Measurements from ENCODE around the gene USP7. TPM values are rescaled to one million over a fixed set of nuclear protein-coding genes. Genes with fewer than 3 reads are reported as not detected.

USP7 gene
- polyA plus RNA-seq, 1 of the 3 experiments (the other 2 are of a cell fraction): 8.6 TPM

DNA sequence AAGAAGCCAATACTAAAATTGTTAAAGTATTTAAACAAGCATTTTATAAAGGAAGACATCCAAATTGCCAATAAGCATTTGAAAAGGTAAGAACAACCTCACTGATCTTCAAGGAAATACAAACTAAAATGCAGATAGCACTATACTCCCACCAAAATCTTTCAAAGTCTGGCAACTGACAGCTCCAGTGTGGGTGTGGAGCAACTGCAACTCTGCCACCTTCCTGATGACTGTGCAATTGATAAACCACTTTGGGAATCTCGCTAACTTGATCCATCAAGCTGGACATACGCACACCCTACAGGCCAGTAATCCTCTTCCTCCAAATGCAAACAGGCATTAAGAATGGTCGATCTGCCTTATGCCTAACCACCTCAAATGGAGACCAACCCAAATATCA is 49.6 kb downstream of the USP7 start:
- Histone ChIP-seq H3K79me2 (ENCODE audit: insufficient read depth) (peaks cover 27% of the 10 kb centered on the region), H3K4me3 (ENCODE audit: low read depth in 2 of 2, low read length in 1 of 2) (no peak overlapping the region), H3K4me2 (no peak overlapping the region), H3K27ac (ENCODE audit: low read depth in 2 of 2, low read length in 1 of 2) (no peak overlapping the region), H3F3A (replicated peaks; ENCODE audit: insufficient read depth) (peaks cover 3% of the 10 kb centered on the region), H3K4me1 (ENCODE audit: control insufficient read depth in 1 of 2, insufficient read depth in 2 of 2, low read depth in 1 of 2, low read length in 1 of 2) (no peaks in the 10 kb centered on the region; a peak in 1 of 4 replicates), H3K36me3 (replicated peaks in 1 of 2; ENCODE audit: control insufficient read depth in 1 of 2, insufficient read depth in 2 of 2, low read length in 1 of 2) (peaks cover 62 to 70% of the 10 kb centered on the region in 2 experiments), H4K20me1 (ENCODE audit: insufficient read depth) (peaks cover 10% of the 10 kb centered on the region; the same call in 1 of the 2 replicates), H2AFZ (ENCODE audit: low read depth) (no peak overlapping the region), H3K27me3 (ENCODE audit: insufficient read depth) (no peaks in the 10 kb centered on the region), H3K9ac (no peak overlapping the region), H3K9me2 (no peaks in the 10 kb centered on the region), H3K9me3 (no peaks in the 10 kb centered on the region)
- POLR2A ChIA-PET: no interaction called here
- TF ChIP-seq RCOR1 (IDR thresholded peaks at IDR 0.05; ENCODE audit: low read length) (no peak), NRF1 (IDR thresholded peaks at IDR 0.05; ENCODE audit: low read depth, low read length) (no peak), MEF2A (IDR thresholded peaks at IDR 0.05; ENCODE audit: borderline replicate concordance, low read depth) (no peak), EZH2phosphoT487 (IDR thresholded peaks at IDR 0.05; ENCODE audit: borderline replicate concordance, low read depth) (no peak), RXRA (IDR thresholded peaks at IDR 0.05; ENCODE audit: borderline replicate concordance, low read depth) (no peak)
- TF ChIP-seq, protein P1, sequence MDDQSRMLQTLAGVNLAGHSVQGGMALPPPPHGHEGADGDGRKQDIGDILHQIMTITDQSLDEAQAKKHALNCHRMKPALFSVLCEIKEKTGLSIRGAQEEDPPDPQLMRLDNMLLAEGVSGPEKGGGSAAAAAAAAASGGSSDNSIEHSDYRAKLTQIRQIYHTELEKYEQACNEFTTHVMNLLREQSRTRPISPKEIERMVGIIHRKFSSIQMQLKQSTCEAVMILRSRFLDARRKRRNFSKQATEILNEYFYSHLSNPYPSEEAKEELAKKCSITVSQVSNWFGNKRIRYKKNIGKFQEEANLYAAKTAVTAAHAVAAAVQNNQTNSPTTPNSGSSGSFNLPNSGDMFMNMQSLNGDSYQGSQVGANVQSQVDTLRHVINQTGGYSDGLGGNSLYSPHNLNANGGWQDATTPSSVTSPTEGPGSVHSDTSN (IDR thresholded peaks at IDR 0.05): no peak
- 95% methylated on average over 3 of the region's 3 CpGs for WGBS (ENCODE audit: low lambda C conversion rate)
- DNase-seq: no peak
- CTCF ChIA-PET: interaction anchor here (0.7 to 1.7 kb wide), 6 partner anchors 20 to 262 kb away, joined by 3 to 7 read pairs (median 4); no protein-coding TSS in a partner anchor

DNA sequence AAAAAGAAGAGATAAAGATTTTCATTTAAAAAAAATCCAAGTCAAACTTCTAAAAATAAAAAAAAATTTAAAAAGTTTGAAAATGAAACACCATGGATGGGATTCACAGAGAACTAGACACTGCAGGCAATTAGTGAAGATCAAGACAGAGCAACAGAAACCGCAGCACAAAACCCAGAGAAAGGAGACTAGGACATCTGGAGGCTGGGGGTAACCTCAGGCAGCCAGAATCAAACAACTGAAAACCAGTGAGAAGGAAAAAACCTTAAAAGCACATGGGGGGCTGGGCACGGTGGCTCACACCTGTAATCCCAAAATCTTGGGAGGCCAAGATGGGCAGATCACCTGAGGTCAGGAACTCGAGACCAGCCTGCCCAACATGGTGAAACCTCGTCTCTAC is 50.9 kb downstream of the USP7 start:
- peaks cover 5% of the 10 kb centered on the region; the same call in 1 of the 2 replicates for H4K20me1 ChIP-seq (ENCODE audit: insufficient read depth)
- no peaks in the 10 kb centered on the region for H3K27me3 ChIP-seq (ENCODE audit: insufficient read depth)
- 94% methylated on average over 4 of the region's 4 CpGs for WGBS (ENCODE audit: low lambda C conversion rate)
- no peak for TF ChIP-seq TAF1 (IDR thresholded peaks at IDR 0.05; ENCODE audit: borderline replicate concordance, low read depth, low read length)
- no peak for TF ChIP-seq TEAD4 (IDR thresholded peaks at IDR 0.05; ENCODE audit: borderline replicate concordance, insufficient read depth)
- no peak for TF ChIP-seq NFIC (IDR thresholded peaks at IDR 0.05; ENCODE audit: borderline replicate concordance)
- TF ChIP-seq, protein P2, sequence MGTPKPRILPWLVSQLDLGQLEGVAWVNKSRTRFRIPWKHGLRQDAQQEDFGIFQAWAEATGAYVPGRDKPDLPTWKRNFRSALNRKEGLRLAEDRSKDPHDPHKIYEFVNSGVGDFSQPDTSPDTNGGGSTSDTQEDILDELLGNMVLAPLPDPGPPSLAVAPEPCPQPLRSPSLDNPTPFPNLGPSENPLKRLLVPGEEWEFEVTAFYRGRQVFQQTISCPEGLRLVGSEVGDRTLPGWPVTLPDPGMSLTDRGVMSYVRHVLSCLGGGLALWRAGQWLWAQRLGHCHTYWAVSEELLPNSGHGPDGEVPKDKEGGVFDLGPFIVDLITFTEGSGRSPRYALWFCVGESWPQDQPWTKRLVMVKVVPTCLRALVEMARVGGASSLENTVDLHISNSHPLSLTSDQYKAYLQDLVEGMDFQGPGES (IDR thresholded peaks at IDR 0.05; ENCODE audit: low read depth, low read length): no peak
- TF ChIP-seq RCOR1 (IDR thresholded peaks at IDR 0.05; ENCODE audit: low read length): no peak
- no peak for TF ChIP-seq MEF2A (IDR thresholded peaks at IDR 0.05; ENCODE audit: borderline replicate concordance, low read depth)
- no peak overlapping the region for H3K4me3 ChIP-seq (ENCODE audit: low read depth in 2 of 2, low read length in 1 of 2)
- no peaks in the 10 kb centered on the region for H3K9me2 ChIP-seq
- H3K27ac ChIP-seq (ENCODE audit: low read depth in 2 of 2, low read length in 1 of 2): no peak overlapping the region
- no peaks in the 10 kb centered on the region; a peak in 1 of 4 replicates for H3K4me1 ChIP-seq (ENCODE audit: control insufficient read depth in 1 of 2, insufficient read depth in 2 of 2, low read depth in 1 of 2, low read length in 1 of 2)
- H2AFZ ChIP-seq (ENCODE audit: low read depth): no peak overlapping the region
- no peak for DNase-seq
- H3F3A ChIP-seq (replicated peaks; ENCODE audit: insufficient read depth): peaks cover 3% of the 10 kb centered on the region
- ChIA-PET POLR2A (no interaction called here), CTCF (interaction anchor here (1.6 kb wide), 1 partner anchor 12 kb away, joined by 3 read pairs; no protein-coding TSS in a partner anchor)
- no peaks in the 10 kb centered on the region for H3K9me3 ChIP-seq
- H3K9ac ChIP-seq: no peak overlapping the region
- peaks cover 27% of the 10 kb centered on the region for H3K79me2 ChIP-seq (ENCODE audit: insufficient read depth)
- no peak overlapping the region for H3K4me2 ChIP-seq
- peaks cover 68% of the 10 kb centered on the region in 2 experiments for H3K36me3 ChIP-seq (replicated peaks in 1 of 2; ENCODE audit: control insufficient read depth in 1 of 2, insufficient read depth in 2 of 2, low read length in 1 of 2)
